ENCODE results near the gene RABEP2. TPM values are rescaled to one million over a fixed set of nuclear protein-coding genes. Genes with fewer than 3 reads are reported as not detected.
"Not testable (repeated sequence)": the region's sequence is repeated elsewhere in the genome, so short reads cannot be mapped to it uniquely, and the experiment has no call there.

RABEP2 gene
- total RNA-seq, 1 experiment from 2014 or later: 17.5 TPM

- Histone ChIP-seq H3K4ac (ENCODE audit: low read depth, low read length) (no peak overlapping the region), H2BK15ac (ENCODE audit: low read depth, low read length) (no peak overlapping the region), H4K8ac (replicated peaks; ENCODE audit: insufficient read length, low read depth, low read length) (no peak overlapping the region), H3T11ph (ENCODE audit: low read length) (no peak overlapping the region), H3K79me2 (ENCODE audit: insufficient read depth, low read length) (no peaks in the 10 kb centered on the region), H3K4me1 (ENCODE audit: insufficient read depth, low read length) (peaks cover 6% of the 10 kb centered on the region; the same call in 1 of the 2 replicates), H3K79me1 (ENCODE audit: insufficient read depth, low read depth, low read length, poor library complexity, severe bottlenecking) (no peaks in the 10 kb centered on the region), H4K91ac (ENCODE audit: insufficient read length, low read depth, low read length) (no peak overlapping the region), H3K18ac (ENCODE audit: insufficient read length, low read depth, low read length) (no peak overlapping the region), H3K56ac (ENCODE audit: insufficient read length, low read depth, low read length) (no peak overlapping the region), H3K4me2 (ENCODE audit: insufficient read depth, insufficient read length, low read length) (no peak overlapping the region), H4K5ac (ENCODE audit: insufficient read length, low read depth, low read length) (no peak overlapping the region), H3K9ac (ENCODE audit: extremely low read depth, insufficient read length, low read length) (no peak overlapping the region), H2BK20ac (ENCODE audit: low read depth, low read length, poor library complexity, severe bottlenecking) (no peak overlapping the region), H3K23ac (ENCODE audit: insufficient read length, low read depth, low read length) (no peak overlapping the region), H2AFZ (ENCODE audit: low read length) (no peak overlapping the region), H2BK5ac (ENCODE audit: insufficient read length, low read length) (no peak overlapping the region), H3K23me2 (ENCODE audit: insufficient read length, low read depth, low read length, poor library complexity, severe bottlenecking) (peaks cover 11% of the 10 kb centered on the region), H3K27me3 (ENCODE audit: insufficient read depth, low read length) (peaks cover 6% of the 10 kb centered on the region; the same call in 1 of the 2 replicates), H2BK120ac (ENCODE audit: low read depth, low read length, poor library complexity, severe bottlenecking) (no peak overlapping the region), H3K9me3 (ENCODE audit: control insufficient read depth, low read depth, low read length) (no peaks in the 10 kb centered on the region), H4K20me1 (ENCODE audit: control insufficient read depth, insufficient read depth, insufficient read length) (no peaks in the 10 kb centered on the region), H3K27ac (ENCODE audit: insufficient read length, low read depth, low read length) (no peak overlapping the region), H2BK12ac (ENCODE audit: insufficient read length, low read depth, low read length) (no peak overlapping the region), H3K14ac (ENCODE audit: insufficient read depth, low read length) (no peak overlapping the region), H2AK5ac (ENCODE audit: insufficient read length, low read length) (no peak overlapping the region)
- H3K27me3 Mint-ChIP-seq (ENCODE audit: low read depth): peaks cover 18% of the 10 kb centered on the region
- H3K9me3 Mint-ChIP-seq: no peaks in the 10 kb centered on the region; a peak in 1 of 5 replicates
- TF ChIP-seq CTCF (conservative IDR thresholded peaks at IDR 0.05): no peak; the same call in 2 of the 3 replicates
- WGBS (ENCODE audit: extremely low coverage, insufficient read length, low lambda C conversion rate): no CpG with 5 or more reads among the region's 24 CpGs
- peak; percentile 62 for DNase-seq
- H3K4me3 Mint-ChIP-seq: peak overlapping the region in 1 of 2 experiments; percentile 28; a peak in 1 of 5 replicates
- peaks cover 0 to 5% (median 4%) of the 10 kb centered on the region in 3 experiments; a peak in 3 of 7 replicates for H3K36me3 Mint-ChIP-seq (ENCODE audit: insufficient read depth in 1 of 3, low read depth in 3 of 3)
- no peak overlapping the region for H3K27ac Mint-ChIP-seq
- peaks cover 26 to 46% of the 10 kb centered on the region in 2 experiments for H3K4me1 Mint-ChIP-seq
Measured at GRCh38 chr16:28882551-28883160, 42.4 kb downstream of the RABEP2 start.

GRCh38 chr16:28881565-28881964 is 43.5 kb downstream of the RABEP2 start:
- DNase-seq; H4K8ac ChIP-seq (replicated peaks; ENCODE audit: insufficient read length, low read depth, low read length); H2BK12ac ChIP-seq (ENCODE audit: insufficient read length, low read depth, low read length); H3K27ac ChIP-seq (ENCODE audit: insufficient read length, low read depth, low read length); H3K36me3 Mint-ChIP-seq (ENCODE audit: insufficient read depth in 1 of 3, low read depth in 3 of 3); H3K79me1 ChIP-seq (ENCODE audit: insufficient read depth, low read depth, low read length, poor library complexity, severe bottlenecking); H3T11ph ChIP-seq (ENCODE audit: low read length); H3K27ac Mint-ChIP-seq; H4K20me1 ChIP-seq (ENCODE audit: control insufficient read depth, insufficient read depth, insufficient read length); H3K9me3 ChIP-seq (ENCODE audit: control insufficient read depth, low read depth, low read length); H3K9ac ChIP-seq (ENCODE audit: extremely low read depth, insufficient read length, low read length); H3K4me1 ChIP-seq (ENCODE audit: insufficient read depth, low read length); H3K18ac ChIP-seq (ENCODE audit: insufficient read length, low read depth, low read length); H3K4me2 ChIP-seq (ENCODE audit: insufficient read depth, insufficient read length, low read length); H3K79me2 ChIP-seq (ENCODE audit: insufficient read depth, low read length); H3K14ac ChIP-seq (ENCODE audit: insufficient read depth, low read length); H2BK120ac ChIP-seq (ENCODE audit: low read depth, low read length, poor library complexity, severe bottlenecking); H2AFZ ChIP-seq (ENCODE audit: low read length); H2BK20ac ChIP-seq (ENCODE audit: low read depth, low read length, poor library complexity, severe bottlenecking); H4K91ac ChIP-seq (ENCODE audit: insufficient read length, low read depth, low read length); H2BK5ac ChIP-seq (ENCODE audit: insufficient read length, low read length); H3K4me3 Mint-ChIP-seq; H2BK15ac ChIP-seq (ENCODE audit: low read depth, low read length); H2AK5ac ChIP-seq (ENCODE audit: insufficient read length, low read length); H3K27me3 ChIP-seq (ENCODE audit: insufficient read depth, low read length); H3K56ac ChIP-seq (ENCODE audit: insufficient read length, low read depth, low read length); H3K23ac ChIP-seq (ENCODE audit: insufficient read length, low read depth, low read length); H3K9me3 Mint-ChIP-seq; H4K5ac ChIP-seq (ENCODE audit: insufficient read length, low read depth, low read length); H3K4ac ChIP-seq (ENCODE audit: low read depth, low read length): not testable (repeated sequence)
- WGBS (ENCODE audit: extremely low coverage, insufficient read length, low lambda C conversion rate): no CpG with 5 or more reads among the region's 4 CpGs
- peaks cover 11% of the 10 kb centered on the region for H3K23me2 ChIP-seq (ENCODE audit: insufficient read length, low read depth, low read length, poor library complexity, severe bottlenecking)
- H3K4me1 Mint-ChIP-seq: peaks cover 33 to 55% of the 10 kb centered on the region in 2 experiments
- H3K27me3 Mint-ChIP-seq (ENCODE audit: low read depth): peaks cover 18% of the 10 kb centered on the region
